H54 (cell line): Measurements from ENCODE around the gene PIK3CA.

ENCODE experiments used
- DNase-seq: peaks from one replicate; pipeline ENCODE4 v3.0.0; 2011; ENCODE audit warnings: low spot score, mixed read lengths; ENCODE audit not compliant: insufficient read length
- FAIRE-seq: peaks from 3 replicates; lab custom pipeline; 2011; peaks lifted over from hg19 to GRCh38; lab: Jason Lieb, UNC
- POLR2A ChIP-seq: IDR thresholded peaks from 2 replicates; pipeline ENCODE4 v1.6.1; 2011; ENCODE audit warnings: low read depth, mild to moderate bottlenecking, low read length

Gene PIK3CA

DNA sequence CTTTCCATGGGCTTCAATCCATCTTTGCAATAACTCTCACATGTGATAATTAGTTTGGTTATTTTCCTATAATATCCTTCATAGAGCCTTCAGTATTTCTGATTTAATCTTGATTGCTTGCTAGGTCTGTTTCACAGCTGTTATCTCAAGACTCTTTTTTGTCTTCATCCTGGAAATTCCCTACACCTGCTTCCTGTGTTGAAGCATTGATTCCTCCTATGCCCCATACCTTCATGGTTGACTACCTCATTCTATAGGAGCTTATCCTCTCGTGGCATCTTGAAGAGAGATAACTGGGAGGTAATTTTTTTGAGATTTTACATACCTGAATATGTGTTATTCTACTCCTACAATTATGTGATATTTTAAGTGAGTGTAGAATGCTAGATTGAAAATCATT lies 26.7 kb downstream of the PIK3CA start:
- DNase-seq (no peak), FAIRE-seq (peak; percentile 38)
- TF ChIP-seq POLR2A, result no peak

DNA sequence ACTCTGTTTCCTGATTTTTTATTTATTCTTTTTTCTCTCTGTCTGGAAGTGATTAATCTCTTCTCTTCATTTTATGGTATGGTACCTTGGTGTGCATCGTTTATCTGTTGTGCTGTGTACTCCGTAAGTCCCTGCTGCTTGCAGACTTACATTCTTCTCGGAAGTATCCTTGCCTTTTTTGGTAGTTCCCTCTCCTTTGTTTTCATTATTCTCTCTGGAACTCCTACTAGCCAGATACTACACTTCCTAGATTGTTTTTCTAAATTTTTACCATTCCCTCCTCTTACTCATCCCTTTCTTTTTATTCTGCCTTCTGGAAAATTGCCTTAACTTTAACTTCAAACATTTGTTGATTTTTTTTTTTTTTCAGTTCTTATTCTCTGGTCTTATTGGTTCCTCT lies 27.2 kb downstream of the PIK3CA start:
- DNase-seq (no peak), FAIRE-seq (no peak)
- no peak for TF ChIP-seq POLR2A

DNA sequence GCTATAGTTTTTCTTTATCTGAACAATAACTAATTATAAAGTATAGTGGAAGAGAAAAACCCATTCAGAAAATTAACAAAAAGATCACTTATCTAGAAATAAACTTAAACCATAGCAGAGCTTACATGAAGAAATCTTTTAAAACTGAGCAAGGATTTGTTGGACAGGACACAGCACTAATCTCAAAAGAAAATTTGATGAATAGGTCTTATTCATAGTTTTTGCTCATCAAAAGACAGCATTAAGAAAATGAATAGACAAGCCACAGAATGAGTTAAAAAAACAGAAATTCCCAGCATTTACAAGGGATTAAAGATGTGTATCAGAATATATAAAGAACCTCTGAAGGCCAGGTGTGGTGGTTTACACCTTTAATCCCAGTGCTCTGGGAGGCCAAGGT lies 29.5 kb downstream of the PIK3CA start:
- no peak for TF ChIP-seq POLR2A
- FAIRE-seq, result no peak
- DNase-seq, result no peak

DNA sequence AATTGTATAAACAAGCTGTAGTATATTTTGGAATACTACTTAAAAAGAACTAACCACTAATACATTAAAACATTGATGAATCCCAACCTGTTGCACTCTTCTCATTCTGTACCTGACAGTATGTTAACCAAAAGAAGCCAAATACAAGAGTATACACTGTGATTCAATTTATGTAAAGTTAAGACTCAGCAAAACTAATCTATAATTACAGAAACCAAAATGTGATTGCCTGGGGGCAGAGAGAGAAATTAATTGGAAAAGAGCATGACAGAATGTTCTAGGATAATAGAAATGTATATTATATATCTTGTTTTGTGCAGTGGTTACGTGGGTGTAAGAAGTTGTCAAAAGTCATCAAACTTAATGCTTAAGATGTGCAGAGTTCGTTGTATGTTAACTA lies 31.1 kb downstream of the PIK3CA start:
- TF ChIP-seq POLR2A, result no peak
- no peak for DNase-seq
- no peak for FAIRE-seq

DNA sequence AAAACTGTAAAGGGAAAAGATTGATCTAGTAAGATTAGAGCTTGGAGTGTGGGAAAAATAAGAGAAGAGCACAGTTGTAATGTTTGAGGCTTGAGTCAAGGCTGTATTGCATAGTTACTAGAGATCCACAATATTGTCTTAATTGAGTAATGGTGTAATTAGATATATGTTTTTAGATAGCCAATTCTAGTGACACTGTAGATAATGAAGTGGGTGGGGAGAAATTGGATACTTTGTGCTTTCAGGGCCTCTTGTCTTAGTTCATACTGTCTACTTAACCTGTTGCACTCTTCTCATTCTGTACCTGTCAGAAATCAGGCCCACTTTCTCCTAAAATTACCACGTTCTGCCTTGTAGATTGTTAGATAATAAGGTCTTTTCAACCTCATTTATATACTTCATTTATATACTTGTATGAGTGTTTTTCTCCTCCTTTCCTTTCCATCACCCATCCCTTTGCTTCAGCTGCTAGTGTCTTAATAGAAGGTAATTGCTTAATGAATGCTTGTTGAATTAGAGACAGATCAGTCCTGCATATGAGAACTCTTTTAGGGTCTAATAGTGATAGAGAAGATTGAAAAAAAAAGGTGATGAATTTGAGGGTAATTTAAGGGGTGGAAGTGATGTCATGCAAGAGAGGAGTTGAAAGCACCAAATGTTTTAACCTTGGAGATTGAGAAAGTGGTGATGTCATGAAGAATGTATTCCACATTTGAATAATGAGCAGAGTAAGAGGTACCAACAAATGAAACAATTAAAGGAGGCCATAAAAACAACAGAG lies 32.0 kb downstream of the PIK3CA start:
- FAIRE-seq (peak; percentile 89), DNase-seq (no peak)
- no peak for TF ChIP-seq POLR2A

DNA sequence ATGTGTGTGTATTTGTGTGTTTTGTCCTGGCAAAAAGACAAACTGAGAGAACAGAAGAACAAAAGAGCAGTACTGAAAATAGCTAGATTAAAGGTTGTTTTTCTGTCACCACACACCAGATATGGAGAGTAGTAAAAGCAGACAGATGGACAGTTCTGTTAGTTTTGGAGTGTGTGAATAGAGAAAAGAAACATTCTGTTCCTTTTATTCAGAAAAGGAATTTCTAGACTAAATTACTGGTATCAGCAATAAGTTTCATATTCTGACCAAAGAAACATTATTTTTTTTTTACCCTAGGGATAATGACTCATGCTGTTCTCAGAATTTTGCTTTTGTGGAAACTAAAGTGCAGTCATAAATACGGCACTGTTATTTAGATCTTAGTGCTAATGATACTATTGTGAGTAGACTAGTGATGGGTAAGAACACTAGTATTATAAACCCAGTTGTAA lies 32.9 kb downstream of the PIK3CA start:
- DNase-seq (no peak), FAIRE-seq (peak; percentile 91)
- TF ChIP-seq POLR2A, result no peak

DNA sequence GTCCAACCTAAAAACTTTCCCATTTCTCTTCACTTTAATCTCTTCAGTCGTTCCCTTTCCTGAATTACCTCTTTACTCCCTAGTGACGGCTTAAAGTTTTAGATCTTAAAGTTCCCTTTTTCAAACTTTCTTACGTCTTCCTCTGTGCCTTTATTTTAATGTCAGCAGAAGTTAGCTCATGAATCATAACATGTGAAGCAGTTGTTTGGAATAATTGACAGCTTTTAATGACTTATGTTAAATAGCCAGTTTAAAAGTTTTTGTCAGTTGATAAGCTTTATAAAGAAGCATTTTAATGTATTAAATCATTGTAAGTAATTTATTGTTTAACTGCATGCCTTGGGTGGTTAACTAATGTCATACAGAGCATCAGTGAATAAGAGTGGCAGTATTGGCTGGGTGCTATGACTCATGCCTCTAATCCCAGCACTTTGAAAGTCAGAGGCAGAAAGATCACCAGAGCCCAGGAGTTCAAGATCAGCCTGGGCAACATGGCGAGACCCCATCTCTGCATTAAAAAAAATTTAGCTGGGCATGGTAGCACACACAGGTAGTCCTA lies 33.9 kb downstream of the PIK3CA start:
- FAIRE-seq (peak; percentile 94), DNase-seq (no peak)
- no peak for TF ChIP-seq POLR2A

DNA sequence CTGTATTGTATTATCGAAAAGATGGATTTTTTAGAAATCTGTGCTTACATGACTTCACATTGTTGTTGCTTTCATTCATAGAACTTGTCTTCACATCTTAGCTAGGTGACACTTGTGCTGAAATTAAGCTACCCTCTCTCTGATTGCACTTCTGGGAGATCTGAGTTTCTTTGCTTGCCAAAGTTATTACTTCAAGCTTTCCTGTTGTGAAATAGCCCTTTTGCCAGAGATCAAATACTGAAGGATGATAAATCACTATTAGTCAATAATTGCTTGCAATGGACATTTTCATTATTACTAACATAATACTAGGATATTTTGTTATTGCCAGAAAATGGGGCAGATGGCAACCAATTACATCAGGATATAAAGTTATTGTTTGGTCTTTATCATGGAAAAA lies 34.7 kb downstream of the PIK3CA start:
- FAIRE-seq (peak; percentile 20), DNase-seq (no peak)
- no peak for TF ChIP-seq POLR2A

DNA sequence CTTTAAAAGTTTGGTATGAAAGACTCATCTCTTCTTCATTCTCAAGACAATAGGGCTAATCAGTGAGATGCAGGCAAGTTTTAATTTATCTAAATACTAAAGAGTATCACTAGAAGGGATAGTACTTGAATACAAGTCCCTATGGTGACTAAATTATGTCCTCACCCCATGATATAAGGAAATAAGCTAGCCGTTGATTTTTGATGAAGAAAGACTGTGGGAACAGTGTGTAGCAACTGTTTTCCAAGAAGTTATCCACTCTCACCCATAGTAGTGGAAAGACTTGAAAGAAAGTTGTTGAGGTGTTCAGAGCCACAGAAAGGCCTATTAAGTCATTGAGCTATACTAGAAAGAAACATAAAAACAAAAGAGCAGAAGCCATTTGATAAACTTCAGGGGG lies 36.7 kb downstream of the PIK3CA start:
- TF ChIP-seq POLR2A, result no peak
- DNase-seq, result no peak
- FAIRE-seq, result no peak

DNA sequence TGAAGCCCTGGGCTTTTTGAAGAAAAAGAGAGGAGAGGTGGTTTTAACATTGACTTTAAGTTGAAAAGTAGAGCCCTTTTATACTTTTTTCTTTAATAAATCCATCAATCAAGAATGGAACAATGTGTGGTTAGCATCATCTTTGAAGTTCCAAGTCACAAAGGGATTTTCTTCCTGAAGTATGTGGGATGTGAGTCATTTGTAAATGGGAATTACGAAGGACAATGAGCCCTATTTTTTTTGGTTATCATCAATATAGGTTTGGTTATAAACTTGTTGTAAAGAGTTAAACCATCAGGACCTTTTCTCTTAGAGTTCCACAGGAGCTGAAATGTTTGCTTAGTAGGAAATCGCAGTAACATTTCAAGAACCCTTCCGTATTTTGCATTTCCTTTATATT lies 38.3 kb downstream of the PIK3CA start:
- DNase-seq, result no peak
- peak; percentile 75 for FAIRE-seq
- no peak for TF ChIP-seq POLR2A

DNA sequence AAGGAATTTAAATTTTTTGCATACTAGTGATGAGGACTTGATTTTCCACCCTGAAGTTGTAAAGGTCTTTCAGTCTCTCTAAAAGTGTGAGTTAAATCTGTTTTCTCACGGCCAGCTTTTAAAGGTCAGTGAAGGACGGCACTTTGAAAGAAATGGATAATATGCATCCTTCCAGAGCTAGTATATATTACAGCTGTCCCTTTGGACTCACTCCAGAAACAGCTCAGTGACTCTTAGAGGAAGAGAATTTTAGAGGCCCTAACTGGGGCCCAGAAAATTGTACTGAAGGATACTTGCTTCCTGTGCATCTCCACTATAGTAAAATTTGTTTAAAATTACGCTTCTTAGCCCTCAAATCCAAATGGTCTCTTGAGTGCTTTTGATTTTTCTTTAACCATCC lies 41.6 kb downstream of the PIK3CA start:
- FAIRE-seq, result peak; percentile 65
- TF ChIP-seq POLR2A, result no peak
- DNase-seq, result no peak

DNA sequence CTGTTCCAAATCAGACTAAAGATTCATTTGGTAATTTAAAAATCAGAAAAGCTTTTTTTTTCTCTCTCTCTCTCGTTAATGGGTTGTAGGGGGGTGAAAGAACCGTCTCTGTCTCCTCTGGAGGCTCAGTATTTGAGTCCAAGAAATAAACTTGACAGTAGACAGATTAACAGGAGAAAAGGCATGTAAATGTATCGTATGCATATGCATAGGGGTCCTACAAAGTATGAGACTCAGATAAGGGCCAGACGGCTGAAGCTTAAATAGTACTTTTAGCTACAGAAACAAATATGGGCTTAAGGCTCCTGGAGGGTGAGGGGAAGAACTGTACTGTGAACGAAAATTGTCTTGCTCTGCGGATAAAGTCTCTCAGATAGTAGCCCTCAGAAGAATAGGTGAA lies 42.4 kb downstream of the PIK3CA start:
- no peak for TF ChIP-seq POLR2A
- no peak for FAIRE-seq

DNA sequence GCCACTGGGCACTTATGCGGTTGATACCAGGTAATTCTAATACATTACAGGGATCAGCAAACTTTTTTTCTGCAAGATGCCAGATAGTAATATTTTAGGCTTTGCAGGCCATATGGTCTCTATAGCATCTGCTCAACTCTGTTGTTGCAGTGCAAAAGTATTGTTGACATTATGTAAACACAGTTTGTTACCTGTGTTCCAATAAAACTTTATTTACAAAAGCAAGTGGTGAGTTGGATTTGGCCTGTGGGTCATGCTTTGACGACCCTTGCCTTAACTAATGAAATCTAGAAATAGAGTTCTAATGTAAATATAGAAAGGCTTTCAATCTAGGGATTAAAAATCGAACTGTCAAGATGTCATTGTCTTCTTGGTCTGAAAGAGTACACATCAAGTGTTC lies 44.4 kb downstream of the PIK3CA start:
- no peak for TF ChIP-seq POLR2A
- peak; percentile 84 for FAIRE-seq
- DNase-seq, result no peak

More for the DNA sequence above, 42.4 kb downstream of the PIK3CA start:
- no peak for DNase-seq

DNA sequence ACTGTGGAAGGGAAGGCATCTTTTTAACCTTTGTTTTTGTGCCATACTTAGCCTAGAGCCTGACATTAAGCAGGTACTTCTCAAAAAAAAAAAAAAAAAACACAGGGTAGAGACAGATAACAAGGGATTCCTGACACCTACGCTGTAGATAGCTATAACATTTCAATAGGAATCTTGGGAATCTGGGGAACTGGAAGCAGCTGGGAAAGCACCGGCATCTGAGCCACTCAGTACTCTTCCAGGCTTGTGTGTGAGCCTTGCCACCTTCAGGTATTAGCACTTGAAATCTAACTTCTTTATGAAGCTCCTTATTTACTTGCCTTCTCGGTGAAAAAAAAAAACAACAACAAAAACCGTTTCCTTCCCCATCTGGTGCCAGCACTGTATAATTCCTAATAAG lies 46.8 kb downstream of the PIK3CA start:
- no peak for TF ChIP-seq POLR2A
- DNase-seq (no peak), FAIRE-seq (peak; percentile 41)

DNA sequence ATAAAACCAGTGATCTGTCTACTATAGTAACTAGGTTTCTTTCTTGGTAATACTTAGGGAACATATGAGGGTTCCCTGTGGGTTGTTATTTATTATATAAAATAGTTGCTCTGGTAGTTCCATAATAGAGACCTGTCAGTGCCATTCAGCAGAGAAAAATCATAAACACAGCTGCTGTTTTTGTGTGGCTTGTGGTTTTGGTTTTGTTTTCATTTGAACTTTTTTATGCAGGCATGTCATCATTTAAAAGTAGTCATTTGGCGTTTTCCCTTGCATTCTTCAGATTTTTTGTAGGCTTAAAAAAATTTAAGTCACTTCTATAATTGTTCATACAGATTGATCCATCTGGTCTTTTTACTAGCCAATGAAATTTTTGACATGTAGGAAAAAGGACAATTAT lies 47.9 kb downstream of the PIK3CA start:
- no peak for TF ChIP-seq POLR2A
- DNase-seq, result peak; percentile 26
- peak; percentile 86 for FAIRE-seq
